Measurements from ENCODE around the gene TUBGCP6. TPM values are rescaled to one million over a fixed set of nuclear protein-coding genes. Genes with fewer than 3 reads are reported as not detected.
A peak's percentile ranks its signal among the peaks of the same experiment; 100 is the strongest.

Gene TUBGCP6
- total RNA-seq, 1 donor from 2014 or later, result 48.5 TPM

GRCh38 chr22:50229370-50229769, 15.5 kb downstream of the TUBGCP6 start:
- peak overlapping the region; percentile 78 for H3K4me3 Mint-ChIP-seq (ENCODE audit: unreplicated experiment)
- no peak for DNase-seq (ENCODE audit: low spot score)
- peaks cover 27% of the 10 kb centered on the region for H3K36me3 Mint-ChIP-seq (ENCODE audit: low read depth, unreplicated experiment)
- peaks cover 12% of the 10 kb centered on the region for H3K27me3 Mint-ChIP-seq (ENCODE audit: unreplicated experiment)
- TF ChIP-seq CTCF (IDR thresholded peaks at IDR 0.05; ENCODE audit: unreplicated experiment), result no peak
- H3K27ac Mint-ChIP-seq (ENCODE audit: unreplicated experiment), result no peak overlapping the region
- no peaks in the 10 kb centered on the region for H3K9me3 Mint-ChIP-seq (ENCODE audit: unreplicated experiment)
- H3K4me1 Mint-ChIP-seq (ENCODE audit: unreplicated experiment), result no peaks in the 10 kb centered on the region

- H3K36me3 Mint-ChIP-seq (ENCODE audit: low read depth, unreplicated experiment), result peaks cover 25% of the 10 kb centered on the region
- no peak for TF ChIP-seq CTCF (IDR thresholded peaks at IDR 0.05; ENCODE audit: unreplicated experiment)
- H3K27ac Mint-ChIP-seq (ENCODE audit: unreplicated experiment), result no peak overlapping the region
- no peak for DNase-seq (ENCODE audit: low spot score)
- H3K9me3 Mint-ChIP-seq (ENCODE audit: unreplicated experiment), result no peaks in the 10 kb centered on the region
- peaks cover 9% of the 10 kb centered on the region for H3K27me3 Mint-ChIP-seq (ENCODE audit: unreplicated experiment)
- no peak overlapping the region for H3K4me3 Mint-ChIP-seq (ENCODE audit: unreplicated experiment)
- no peaks in the 10 kb centered on the region for H3K4me1 Mint-ChIP-seq (ENCODE audit: unreplicated experiment)
Measured at GRCh38 chr22:50228366-50228765, 16.5 kb downstream of the TUBGCP6 start.

DNA sequence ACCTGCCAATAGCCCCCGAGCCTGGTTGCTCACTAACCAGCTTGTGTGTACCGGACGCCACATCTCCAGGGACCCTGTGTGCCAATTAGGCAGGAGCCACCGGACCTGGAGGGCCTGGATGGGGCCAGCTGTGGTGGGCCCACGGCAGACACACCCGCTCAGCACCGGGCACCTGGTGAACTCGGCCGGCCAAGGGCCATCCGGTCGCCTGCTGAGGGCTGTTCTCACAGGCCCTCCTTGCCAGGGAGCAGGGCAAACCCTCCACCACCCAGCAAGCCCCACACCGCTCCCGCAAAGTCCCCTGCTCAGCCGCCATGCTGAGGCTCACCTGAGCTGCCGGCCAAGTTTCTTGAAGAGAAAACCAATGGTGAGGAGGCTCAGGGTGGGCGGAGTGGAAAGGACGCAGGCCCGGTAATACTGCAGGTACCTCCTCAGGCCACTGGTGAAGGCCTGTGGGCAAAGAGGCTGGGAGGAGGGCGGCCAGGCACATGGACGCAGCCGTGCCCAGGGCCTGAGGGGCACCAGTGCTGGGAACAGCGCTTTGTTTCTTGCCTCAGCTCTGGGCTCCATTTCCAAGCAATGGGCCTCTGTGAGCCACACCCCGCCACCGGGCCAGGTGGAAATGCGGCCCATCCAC, 17.1 kb downstream of the TUBGCP6 start:
- H3K4me3 Mint-ChIP-seq (ENCODE audit: unreplicated experiment), result no peak overlapping the region
- no peak for TF ChIP-seq CTCF (IDR thresholded peaks at IDR 0.05; ENCODE audit: unreplicated experiment)
- no peaks in the 10 kb centered on the region for H3K9me3 Mint-ChIP-seq (ENCODE audit: unreplicated experiment)
- peaks cover 27% of the 10 kb centered on the region for H3K36me3 Mint-ChIP-seq (ENCODE audit: low read depth, unreplicated experiment)
- H3K27me3 Mint-ChIP-seq (ENCODE audit: unreplicated experiment), result peaks cover 9% of the 10 kb centered on the region
- DNase-seq (ENCODE audit: low spot score), result no peak
- no peaks in the 10 kb centered on the region for H3K4me1 Mint-ChIP-seq (ENCODE audit: unreplicated experiment)
- H3K27ac Mint-ChIP-seq (ENCODE audit: unreplicated experiment), result no peak overlapping the region

GRCh38 chr22:50226875-50227165, 18.0 kb downstream of the TUBGCP6 start:
- Mint-ChIP-seq H3K4me3 (ENCODE audit: unreplicated experiment) (no peak overlapping the region), H3K9me3 (ENCODE audit: unreplicated experiment) (no peaks in the 10 kb centered on the region), H3K27me3 (ENCODE audit: unreplicated experiment) (peaks cover 10% of the 10 kb centered on the region), H3K36me3 (ENCODE audit: low read depth, unreplicated experiment) (peaks cover 24% of the 10 kb centered on the region), H3K27ac (ENCODE audit: unreplicated experiment) (no peak overlapping the region), H3K4me1 (ENCODE audit: unreplicated experiment) (no peaks in the 10 kb centered on the region)
- DNase-seq (ENCODE audit: low spot score), result no peak
- TF ChIP-seq CTCF (IDR thresholded peaks at IDR 0.05; ENCODE audit: unreplicated experiment), result no peak

- H3K9me3 Mint-ChIP-seq (ENCODE audit: unreplicated experiment), result no peaks in the 10 kb centered on the region
Measured at GRCh38 chr22:50226063-50226874, 18.6 kb downstream of the TUBGCP6 start.

More at GRCh38 chr22:50226063-50226874, 18.6 kb downstream of the TUBGCP6 start:
- Mint-ChIP-seq H3K27ac (ENCODE audit: unreplicated experiment) (no peak overlapping the region), H3K27me3 (ENCODE audit: unreplicated experiment) (peaks cover 10% of the 10 kb centered on the region), H3K36me3 (ENCODE audit: low read depth, unreplicated experiment) (peaks cover 24% of the 10 kb centered on the region), H3K4me3 (ENCODE audit: unreplicated experiment) (no peak overlapping the region), H3K4me1 (ENCODE audit: unreplicated experiment) (no peaks in the 10 kb centered on the region)
- no peak for DNase-seq (ENCODE audit: low spot score)
- no peak for TF ChIP-seq CTCF (IDR thresholded peaks at IDR 0.05; ENCODE audit: unreplicated experiment)

Measured in endothelial cell (in vitro differentiated cells).